Activated naive CD8-positive, alpha-beta T cell (primary cell): ENCODE data around the gene LAMB2.

Source experiments
- H3K27ac Mint-ChIP-seq: one replicate; pipeline ENCODE4 v1.8.0; 2021; ENCODE audit warnings: mixed read lengths
- H3K27me3 Mint-ChIP-seq: one replicate; pipeline ENCODE4 v1.8.0; 2021; ENCODE audit warnings: mixed read lengths
- H3K36me3 Mint-ChIP-seq: one replicate; pipeline ENCODE4 v1.8.0; 2021; ENCODE audit warnings: mixed read lengths
- H3K4me1 Mint-ChIP-seq: one replicate; pipeline ENCODE4 v1.8.0; 2021; ENCODE audit warnings: low read depth, mixed read lengths
- H3K4me3 Mint-ChIP-seq: one replicate; pipeline ENCODE4 v1.8.0; 2021; ENCODE audit warnings: mild to moderate bottlenecking, mixed read lengths
- H3K9me3 Mint-ChIP-seq: one replicate; pipeline ENCODE4 v1.8.0; 2021; ENCODE audit warnings: low read depth, mixed read lengths

LAMB2 gene

DNA sequence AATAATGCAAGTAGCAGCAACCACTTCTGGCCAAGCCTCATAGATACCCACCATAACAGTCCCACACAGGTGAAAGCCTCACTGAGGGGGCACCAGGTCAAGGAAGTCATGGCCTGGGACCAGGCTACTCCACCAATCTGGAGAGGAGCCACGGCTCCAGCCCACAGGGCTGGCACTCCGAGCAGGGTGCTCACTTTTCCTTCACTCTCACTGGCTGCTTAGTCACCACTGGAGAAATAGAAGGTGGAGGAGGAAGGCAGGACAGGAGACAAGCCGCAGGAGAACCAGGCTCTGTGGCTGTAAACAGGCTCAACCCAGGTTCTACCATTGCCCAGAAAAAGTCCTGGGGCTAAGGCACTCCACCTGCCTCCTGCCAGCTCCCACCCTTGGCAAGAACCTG lies 13.4 kb downstream of the LAMB2 start:
- Mint-ChIP-seq H3K4me1 (peaks cover 19% of the 10 kb centered on the region), H3K27me3 (no peaks in the 10 kb centered on the region), H3K9me3 (no peaks in the 10 kb centered on the region), H3K36me3 (peaks cover 3% of the 10 kb centered on the region), H3K4me3 (peak overlapping the region; percentile 90), H3K27ac (peak overlapping the region; percentile 90)

DNA sequence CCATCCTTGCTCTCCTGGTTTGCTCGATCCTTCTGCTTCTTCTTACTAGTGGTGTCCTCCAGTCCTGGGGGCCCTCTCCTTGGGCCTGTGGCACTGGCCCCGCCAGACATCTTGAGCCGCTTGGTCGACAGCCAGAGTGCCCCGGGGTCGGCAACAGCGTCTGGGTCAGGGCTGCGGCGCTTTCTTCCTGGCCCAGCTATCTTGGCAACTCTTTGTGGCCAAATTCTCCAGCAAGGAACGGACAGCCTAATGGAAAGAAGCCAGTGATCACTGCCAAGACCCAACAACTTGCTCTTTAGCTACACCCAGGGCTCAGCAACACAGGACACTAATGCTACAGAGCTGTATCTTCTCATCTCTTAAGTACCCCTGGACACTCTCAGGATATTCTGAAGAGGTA lies 13.8 kb downstream of the LAMB2 start:
- Mint-ChIP-seq H3K27ac (no peak overlapping the region), H3K27me3 (no peaks in the 10 kb centered on the region), H3K4me3 (peak overlapping the region; percentile 90), H3K9me3 (no peaks in the 10 kb centered on the region), H3K36me3 (peaks cover 3% of the 10 kb centered on the region), H3K4me1 (peaks cover 19% of the 10 kb centered on the region)

DNA sequence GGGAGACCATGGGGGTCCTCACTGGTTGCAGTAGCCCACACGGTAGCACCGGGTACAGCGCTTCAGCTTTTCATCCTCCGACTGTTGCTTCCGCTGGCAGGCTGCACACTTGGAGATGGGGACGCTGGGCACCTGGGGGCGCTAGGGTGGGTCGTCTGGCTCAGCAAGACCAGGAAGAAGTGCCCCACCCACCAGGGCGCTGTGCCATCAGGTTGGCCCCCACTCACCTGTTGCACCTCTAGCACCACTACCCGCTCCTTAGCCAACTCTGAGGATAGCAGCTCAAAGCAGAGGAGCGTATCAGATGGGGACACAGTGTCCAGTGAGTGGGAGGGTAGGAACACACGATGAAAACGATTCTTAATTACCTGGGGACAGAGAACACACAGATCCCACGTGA lies 20.6 kb downstream of the LAMB2 start:
- Mint-ChIP-seq H3K4me1 (peaks cover under 1% of the 10 kb centered on the region), H3K36me3 (peaks cover 8% of the 10 kb centered on the region), H3K4me3 (no peak overlapping the region), H3K9me3 (no peaks in the 10 kb centered on the region), H3K27ac (no peak overlapping the region), H3K27me3 (no peaks in the 10 kb centered on the region)

DNA sequence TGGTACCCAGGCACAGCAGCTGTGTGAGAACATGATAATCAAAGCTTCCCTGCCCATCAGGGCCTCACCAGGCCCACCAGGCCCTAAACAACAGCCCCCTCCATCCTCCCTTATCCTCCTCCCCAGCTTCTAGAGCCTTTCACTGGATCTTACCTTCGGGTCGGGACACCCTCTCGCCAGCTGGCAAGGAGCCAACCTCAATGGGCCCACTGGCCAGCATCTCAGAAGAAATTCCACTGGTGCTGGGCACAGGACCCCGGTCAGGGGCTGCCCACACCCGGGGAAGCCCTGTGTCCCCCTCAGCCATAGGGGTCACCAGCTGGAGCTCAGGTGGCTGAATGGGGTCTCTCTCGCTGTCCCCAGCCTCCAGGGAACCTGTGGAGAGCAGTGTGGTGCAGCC lies 21.5 kb downstream of the LAMB2 start:
- peaks cover 5% of the 10 kb centered on the region for H3K36me3 Mint-ChIP-seq
- H3K27ac Mint-ChIP-seq: no peak overlapping the region
- H3K9me3 Mint-ChIP-seq: no peaks in the 10 kb centered on the region
- H3K4me1 Mint-ChIP-seq: peaks cover 1% of the 10 kb centered on the region
- no peaks in the 10 kb centered on the region for H3K27me3 Mint-ChIP-seq
- no peak overlapping the region for H3K4me3 Mint-ChIP-seq

DNA sequence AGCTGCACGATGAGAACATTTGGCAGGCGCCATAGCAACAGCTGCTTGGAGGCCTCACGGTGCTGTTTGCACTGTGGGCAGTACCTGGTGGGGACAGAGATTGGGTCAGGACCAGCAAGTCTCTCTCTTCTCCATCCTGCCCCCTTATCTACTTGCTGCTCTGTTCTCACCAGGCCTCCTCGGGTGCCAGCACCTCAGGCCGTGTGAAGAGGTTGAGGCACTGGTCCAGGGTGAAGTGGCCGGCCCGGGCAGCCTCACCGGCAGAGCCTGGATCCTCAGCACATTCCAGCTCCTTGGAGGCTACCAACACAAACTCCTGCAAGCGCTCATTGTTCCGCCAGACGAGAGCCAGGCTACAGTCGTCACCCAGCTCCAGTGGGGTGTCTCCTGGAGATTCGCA lies 22.1 kb downstream of the LAMB2 start:
- H3K9me3 Mint-ChIP-seq: no peaks in the 10 kb centered on the region
- no peak overlapping the region for H3K4me3 Mint-ChIP-seq
- H3K4me1 Mint-ChIP-seq: peaks cover 3% of the 10 kb centered on the region
- H3K27ac Mint-ChIP-seq: no peak overlapping the region
- no peaks in the 10 kb centered on the region for H3K27me3 Mint-ChIP-seq
- H3K36me3 Mint-ChIP-seq: peaks cover 5% of the 10 kb centered on the region

DNA sequence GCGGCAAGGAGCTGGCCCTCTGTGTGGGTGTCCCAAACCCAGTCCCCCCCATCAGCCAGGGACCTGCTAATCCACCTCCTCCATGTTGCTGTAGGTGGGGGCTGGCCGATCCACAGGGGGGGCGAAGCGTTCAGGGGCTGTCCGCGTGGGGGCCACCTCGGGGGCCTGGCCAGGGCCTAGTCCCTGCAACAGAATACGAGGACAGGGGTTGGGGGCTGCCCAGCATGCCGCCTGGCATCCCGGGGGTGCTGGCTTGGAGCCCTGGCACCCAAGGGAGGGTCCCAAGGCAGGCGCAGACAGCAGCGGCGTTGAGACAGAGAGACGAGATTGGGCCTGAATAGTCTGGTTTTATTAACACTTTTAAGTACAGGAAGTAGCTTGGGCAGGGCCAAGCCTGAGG lies 24.5 kb downstream of the LAMB2 start:
- peaks cover 5% of the 10 kb centered on the region for H3K36me3 Mint-ChIP-seq
- H3K9me3 Mint-ChIP-seq: no peaks in the 10 kb centered on the region
- no peak overlapping the region for H3K4me3 Mint-ChIP-seq
- H3K27ac Mint-ChIP-seq: no peak overlapping the region
- H3K4me1 Mint-ChIP-seq: peaks cover 22% of the 10 kb centered on the region
- no peaks in the 10 kb centered on the region for H3K27me3 Mint-ChIP-seq

DNA sequence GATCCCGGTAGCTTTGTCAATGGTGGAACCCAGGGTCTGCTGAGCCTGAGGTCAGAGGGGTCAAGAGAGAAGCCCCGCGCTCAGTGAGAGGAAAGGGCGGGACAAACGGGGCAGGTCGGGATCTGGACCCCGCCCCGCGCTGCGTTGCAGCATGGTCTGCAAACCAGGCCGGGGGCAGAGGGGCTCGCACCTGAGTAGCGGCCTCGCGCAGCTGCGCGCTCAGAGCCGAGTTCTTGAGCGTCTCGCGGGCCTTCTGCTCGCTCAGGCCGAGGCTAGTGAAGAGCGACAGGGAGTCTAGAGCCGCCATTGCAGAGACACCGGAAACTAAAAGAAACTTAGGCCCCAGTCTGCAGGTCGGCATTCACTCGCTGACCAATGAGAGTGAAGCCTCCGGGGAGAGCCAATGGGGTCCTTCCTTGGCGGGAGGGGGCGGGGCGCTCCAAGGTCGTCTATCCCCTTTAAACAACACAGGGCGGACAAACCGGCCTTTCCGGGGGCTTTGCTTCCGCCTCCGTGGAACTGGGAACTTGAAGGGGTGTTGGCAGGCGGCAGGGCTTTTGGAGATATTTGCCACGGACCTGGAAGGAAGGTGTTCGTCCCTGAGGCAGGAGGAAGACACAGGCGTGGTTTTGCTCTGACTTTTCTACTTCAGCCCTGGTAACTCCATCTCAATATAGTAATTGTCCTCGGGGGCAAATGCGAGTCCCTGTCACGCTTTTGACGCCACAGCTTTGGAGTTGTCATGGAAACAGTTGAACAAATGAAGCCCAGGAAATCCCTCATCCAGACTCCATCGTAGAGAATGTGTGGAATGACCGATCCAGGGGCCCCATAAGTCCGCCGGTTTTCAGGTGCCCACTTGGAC lies 28.2 kb downstream of the LAMB2 start, which contains the start of gene QARS1:
Gene QARS1, minus strand, starts transcription at position 331 of the 865 bp plus-strand sequence. Its CDS starts 24 bp downstream, at position 307.
- Mint-ChIP-seq H3K4me1 (peaks cover 26% of the 10 kb centered on the region), H3K9me3 (no peaks in the 10 kb centered on the region), H3K27me3 (no peaks in the 10 kb centered on the region), H3K36me3 (no peaks in the 10 kb centered on the region), H3K27ac (peak within 1 kb of the TSS; percentile 97), H3K4me3 (peak within 1 kb of the TSS; percentile 96)

DNA sequence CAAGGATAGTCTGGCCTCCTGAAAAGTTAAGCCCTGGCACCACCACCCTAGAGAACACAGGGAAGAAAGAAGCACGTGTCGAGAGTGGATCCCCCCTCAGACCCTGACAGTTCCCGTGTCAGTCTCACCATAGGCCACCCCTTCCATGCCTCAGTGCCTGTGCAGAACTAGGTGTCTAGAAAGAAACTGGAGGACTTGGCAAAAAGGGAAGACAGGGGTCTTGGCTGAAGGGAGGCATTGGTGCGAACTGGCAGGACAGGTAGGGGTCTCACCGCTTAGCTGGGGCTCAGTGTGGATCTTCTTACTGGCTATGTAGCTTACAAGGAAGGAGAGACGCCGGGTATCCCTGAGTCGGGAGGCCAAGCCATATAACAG lies 28.8 kb downstream of the LAMB2 start:
- Mint-ChIP-seq H3K27me3 (no peaks in the 10 kb centered on the region), H3K4me3 (peak overlapping the region; percentile 96), H3K4me1 (peaks cover 26% of the 10 kb centered on the region), H3K36me3 (no peaks in the 10 kb centered on the region), H3K27ac (peak overlapping the region; percentile 97), H3K9me3 (no peaks in the 10 kb centered on the region)

DNA sequence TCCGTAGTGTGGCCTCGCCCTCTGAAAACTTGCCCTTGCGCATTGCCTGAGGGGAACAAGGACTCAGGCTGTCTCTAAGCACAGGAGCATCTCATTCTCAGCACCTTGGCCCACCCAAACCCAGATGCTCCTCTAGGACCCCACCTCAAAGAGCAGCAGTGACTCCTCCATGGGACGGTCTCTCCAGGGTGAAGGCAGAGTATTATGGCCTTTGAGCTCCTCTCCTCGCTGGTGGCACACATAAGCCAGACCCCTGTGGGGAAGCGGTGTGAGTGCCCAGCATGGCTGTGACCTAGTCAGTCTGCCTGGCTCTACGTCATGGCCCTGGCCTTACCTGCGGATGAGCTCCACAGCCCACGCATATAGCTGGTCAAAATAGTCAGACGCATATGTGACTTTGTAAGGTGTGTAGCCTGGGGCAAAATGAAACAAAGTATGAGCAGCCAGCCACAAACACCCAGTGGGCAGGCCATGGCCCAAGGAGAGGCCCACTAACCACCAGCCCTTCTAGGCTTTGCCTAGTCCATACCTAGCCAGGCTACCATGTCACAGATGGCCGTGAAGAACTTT lies 32.7 kb downstream of the LAMB2 start:
- Mint-ChIP-seq H3K36me3 (no peaks in the 10 kb centered on the region), H3K27ac (no peak overlapping the region), H3K9me3 (no peaks in the 10 kb centered on the region), H3K4me3 (no peak overlapping the region), H3K27me3 (no peaks in the 10 kb centered on the region), H3K4me1 (peaks cover 18% of the 10 kb centered on the region)

DNA sequence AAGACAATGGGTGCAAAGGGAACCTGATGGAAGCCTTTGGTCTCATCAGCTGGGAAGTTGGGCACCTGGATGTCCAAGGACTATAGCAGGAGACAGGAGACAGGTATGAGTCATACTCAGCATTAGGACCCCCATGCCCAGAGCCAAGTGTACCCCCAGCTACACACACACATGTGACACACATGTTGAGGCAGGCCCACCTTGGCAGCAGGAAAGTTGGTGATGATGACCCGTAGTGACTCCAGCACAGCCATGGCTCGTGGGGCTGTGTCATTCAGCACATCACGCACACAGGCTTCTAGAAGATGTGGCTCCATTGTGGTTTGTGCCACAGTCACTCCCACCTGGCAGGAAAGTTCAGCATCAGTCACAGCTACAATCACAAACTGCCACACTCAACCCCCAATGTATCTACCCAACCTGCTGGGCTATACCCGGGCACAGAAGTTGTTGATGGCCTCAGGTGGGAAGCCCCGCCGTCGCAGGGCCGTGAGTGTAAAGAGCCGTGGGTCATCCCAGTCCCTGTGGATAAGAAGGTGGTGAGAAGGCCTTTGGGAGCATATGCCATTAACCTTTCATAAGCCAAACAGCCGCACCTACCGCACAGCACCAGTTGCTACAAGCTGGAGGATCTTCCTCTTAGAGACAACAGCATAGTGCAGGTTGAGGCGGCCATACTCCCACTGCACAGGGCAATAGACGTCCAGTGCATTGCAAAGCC lies 33.8 kb downstream of the LAMB2 start:
- Mint-ChIP-seq H3K36me3 (no peaks in the 10 kb centered on the region), H3K27ac (no peak overlapping the region), H3K4me3 (no peak overlapping the region), H3K27me3 (no peaks in the 10 kb centered on the region), H3K9me3 (no peaks in the 10 kb centered on the region), H3K4me1 (peaks cover 15% of the 10 kb centered on the region)

DNA sequence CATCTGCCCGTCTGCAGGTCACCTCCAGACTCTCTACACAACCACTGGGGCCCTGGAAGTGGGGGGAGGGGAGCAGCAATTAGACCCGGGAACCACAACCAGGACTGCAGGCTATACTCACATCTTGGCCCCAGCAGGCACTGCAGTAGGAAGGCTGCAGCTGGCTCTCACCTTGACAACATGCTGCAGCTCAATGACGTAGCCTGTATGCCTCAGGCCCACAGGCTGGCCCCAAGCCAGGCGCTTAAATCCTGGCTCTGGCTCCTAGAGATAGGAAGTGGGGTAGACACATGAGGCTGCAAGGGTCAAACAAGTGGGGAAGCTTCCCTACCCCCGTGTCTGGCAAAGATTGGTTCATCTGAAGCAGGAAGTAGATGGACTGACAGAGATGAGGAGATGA lies 34.4 kb downstream of the LAMB2 start:
- Mint-ChIP-seq H3K4me1 (peaks cover 11% of the 10 kb centered on the region), H3K4me3 (no peak overlapping the region), H3K36me3 (no peaks in the 10 kb centered on the region), H3K27me3 (no peaks in the 10 kb centered on the region), H3K27ac (no peak overlapping the region), H3K9me3 (no peaks in the 10 kb centered on the region)

DNA sequence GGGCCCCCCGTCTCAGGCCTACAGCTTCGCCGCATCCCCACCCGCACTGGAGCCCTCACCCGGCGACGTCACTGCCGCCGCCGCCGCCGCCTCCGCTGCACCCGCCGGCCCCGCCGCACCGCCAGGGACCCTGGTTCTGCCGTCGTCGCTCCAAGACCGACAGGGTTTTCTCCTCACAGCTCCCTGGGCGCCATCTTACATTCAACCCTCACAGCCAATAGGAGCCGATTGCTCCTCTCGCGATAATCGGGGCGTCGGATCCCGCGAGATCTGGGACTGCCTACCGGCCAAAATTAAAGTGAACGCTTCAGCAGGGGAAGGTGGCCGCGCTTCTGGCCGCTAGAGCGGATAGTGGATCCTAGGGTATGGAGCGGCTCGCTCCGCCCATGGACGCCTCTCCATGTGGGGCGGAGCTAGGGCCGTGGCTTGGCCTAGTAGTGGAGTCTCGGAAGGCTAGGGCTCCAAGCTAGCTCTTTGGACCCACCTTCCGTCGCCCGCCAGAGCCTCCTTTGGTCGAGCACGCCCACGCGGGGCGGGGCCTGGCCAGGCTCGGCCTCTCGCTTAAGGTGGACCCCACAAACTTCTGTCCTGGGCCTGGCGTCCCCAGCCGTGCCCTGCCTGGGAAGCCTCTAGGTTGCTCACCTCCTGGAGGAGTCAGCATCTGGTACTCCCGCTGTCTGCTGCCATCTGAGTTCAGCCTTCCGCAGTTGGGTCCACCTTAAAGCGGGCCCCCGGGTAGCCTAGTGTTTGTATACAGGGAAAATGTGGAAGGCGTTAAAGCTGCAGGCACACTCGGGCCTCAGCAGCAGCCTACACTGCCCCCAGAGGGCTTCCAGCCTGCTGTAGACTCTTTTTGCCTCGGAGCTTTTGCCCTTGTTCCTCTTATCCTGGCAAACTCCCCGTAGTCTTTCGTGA lies 38.7 kb downstream of the LAMB2 start, which contains the start of gene QRICH1:
Gene QRICH1, minus strand, starts transcription at position 219 of the 915 bp plus-strand sequence. CDS start 17,054 bp downstream, outside the sequence.
- Mint-ChIP-seq H3K36me3 (no peaks in the 10 kb centered on the region), H3K4me3 (peak within 1 kb of the TSS; percentile 93), H3K9me3 (no peaks in the 10 kb centered on the region), H3K4me1 (peaks cover 34% of the 10 kb centered on the region), H3K27me3 (no peaks in the 10 kb centered on the region), H3K27ac (peak within 1 kb of the TSS; percentile 97)

DNA sequence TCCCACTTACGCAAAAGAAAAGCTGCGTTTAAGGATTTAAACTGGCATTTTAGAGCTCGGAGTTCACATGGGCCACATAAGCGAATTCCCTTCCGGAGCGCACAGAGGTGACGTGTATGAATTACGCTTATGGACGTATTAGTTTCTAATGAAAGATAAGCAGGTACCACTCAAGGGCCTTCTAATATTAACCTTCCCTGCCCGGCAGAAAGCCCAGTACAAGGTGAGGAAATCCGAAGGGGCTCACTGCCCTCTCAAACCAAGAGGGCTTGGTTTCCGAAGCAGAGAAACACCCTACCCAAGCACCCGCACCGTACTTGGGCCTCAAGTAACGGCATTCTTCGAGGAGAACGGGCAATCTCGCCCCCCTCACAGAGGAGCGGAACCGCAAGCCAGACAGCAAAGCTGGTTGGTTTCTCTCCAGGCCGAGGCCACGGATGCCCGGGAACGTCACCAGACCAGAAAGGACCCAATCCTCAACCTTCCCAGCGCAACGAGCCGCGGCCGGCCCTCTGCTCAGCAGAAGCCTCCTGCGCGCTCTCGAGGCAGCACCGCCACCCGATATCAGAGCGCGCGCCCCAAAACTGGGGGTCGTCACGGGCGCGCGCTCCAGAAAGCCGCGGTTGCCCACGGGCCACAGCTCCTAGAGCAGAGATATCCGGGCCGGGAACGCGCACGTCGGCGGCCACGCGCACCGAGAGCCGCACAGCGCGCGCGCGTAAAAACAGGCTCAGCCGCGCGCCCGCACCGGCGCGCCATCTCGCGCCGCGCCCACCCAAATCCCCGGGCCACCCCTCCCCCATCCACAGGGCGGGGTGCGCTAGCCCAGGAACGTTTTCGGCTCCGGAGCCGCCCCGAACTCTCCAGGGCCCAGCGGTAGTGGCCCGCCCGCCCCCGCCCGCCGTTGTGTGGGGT lies 39.7 kb downstream of the LAMB2 start:
- no peaks in the 10 kb centered on the region for H3K36me3 Mint-ChIP-seq
- H3K4me3 Mint-ChIP-seq: peak overlapping the region; percentile 93
- peaks cover 36% of the 10 kb centered on the region for H3K4me1 Mint-ChIP-seq

More for the DNA sequence above, 39.7 kb downstream of the LAMB2 start:
- peak overlapping the region; percentile 94 for H3K27ac Mint-ChIP-seq
- H3K9me3 Mint-ChIP-seq: no peaks in the 10 kb centered on the region
- no peaks in the 10 kb centered on the region for H3K27me3 Mint-ChIP-seq
